Keratinocyte (primary cell): ENCODE measurements around the gene CMBL. TPM values are rescaled to one million over a fixed set of nuclear protein-coding genes. Genes with fewer than 3 reads are reported as not detected.

Source experiments
- DNase-seq: peaks from one replicate; pipeline ENCODE4 v3.0.0-alpha.2; 2011; ENCODE audit warnings: low read depth, missing footprints, low spot score
- FAIRE-seq: peaks from 2 replicates; lab custom pipeline; 2011; peaks lifted over from hg19 to GRCh38; lab: Jason Lieb, UNC
- H2AFZ ChIP-seq: 2 replicates; pipeline ENCODE4 v1.6.0; 2012; ENCODE audit warnings: low read length, control low read depth, inconsistent platforms; ENCODE audit not compliant: control insufficient read depth
- H3K27ac ChIP-seq: 2 replicates; pipeline ENCODE4 v1.5.1; 2011; ENCODE audit warnings: low read length; ENCODE audit not compliant: control insufficient read depth, insufficient read depth
- H3K27me3 ChIP-seq: 3 replicates; pipeline ENCODE4 v1.6.0; 2011; ENCODE audit warnings: low read length; ENCODE audit not compliant: control insufficient read depth, insufficient read depth; ENCODE audit errors: extremely low read depth
- H3K36me3 ChIP-seq, 2 experiments: 2 replicates in 1 of 2; 3 replicates in 1 of 2; pipeline ENCODE4 v1.5.1; 2011; ENCODE audit warnings: low read length in 2 of 2, mild to moderate bottlenecking in 1 of 2; ENCODE audit not compliant: control insufficient read depth in 2 of 2, insufficient read depth in 2 of 2; ENCODE audit errors: extremely low read depth in 1 of 2
- H3K4me1 ChIP-seq: 3 replicates; pipeline ENCODE4 v1.5.1; 2011; ENCODE audit warnings: low read length; ENCODE audit not compliant: control insufficient read depth, insufficient read depth; ENCODE audit errors: extremely low read depth
- H3K4me2 ChIP-seq: 3 replicates; pipeline ENCODE4 v1.6.0; 2011; ENCODE audit warnings: low read depth, low read length; ENCODE audit not compliant: control insufficient read depth, insufficient read depth; ENCODE audit errors: extremely low read depth
- H3K4me3 ChIP-seq, 3 experiments: fragments of 200-600 bp in 1 of 3; sonication (generic) in 1 of 3; 2 replicates in 2 of 3; 3 replicates in 1 of 3; pipeline ENCODE4 v1.5.1; 2011 to 2016; ENCODE audit warnings: low read length in 3 of 3, mild to moderate bottlenecking in 3 of 3, control low read depth in 2 of 3, inconsistent platforms in 1 of 3, low read depth in 1 of 3, mixed read lengths in 1 of 3, mixed run types in 1 of 3, moderate library complexity in 1 of 3; ENCODE audit not compliant: control insufficient read depth in 2 of 3, insufficient read depth in 2 of 3; ENCODE audit errors: extremely low read depth in 1 of 3
- H3K79me2 ChIP-seq: 2 replicates; pipeline ENCODE4 v1.6.0; 2012; ENCODE audit warnings: low read length; ENCODE audit not compliant: control insufficient read depth, insufficient read depth
- H3K9ac ChIP-seq: 3 replicates; pipeline ENCODE4 v1.6.0; 2011; ENCODE audit warnings: low read length; ENCODE audit not compliant: control insufficient read depth, insufficient read depth; ENCODE audit errors: extremely low read depth
- H3K9me1 ChIP-seq: 3 replicates; pipeline ENCODE4 v1.6.0; 2011; ENCODE audit warnings: low read length; ENCODE audit not compliant: control insufficient read depth, insufficient read depth; ENCODE audit errors: extremely low read depth
- H3K9me3 ChIP-seq: 2 replicates; pipeline ENCODE4 v1.5.1; 2012; ENCODE audit warnings: low read depth, low read length; ENCODE audit not compliant: control insufficient read depth
- H4K20me1 ChIP-seq: 3 replicates; pipeline ENCODE4 v1.6.0; 2011; ENCODE audit warnings: low read length; ENCODE audit not compliant: control insufficient read depth, insufficient read depth; ENCODE audit errors: extremely low read depth
- CTCF ChIP-seq, 3 experiments: IDR thresholded peaks in 1 of 3; conservative IDR thresholded peaks in 1 of 3; optimal IDR thresholded peaks in 1 of 3; 2 replicates in 2 of 3; 3 replicates in 1 of 3; pipeline versions ENCODE3 to v1.5.1; 2011; ENCODE audit warnings: low read length in 3 of 3, mild to moderate bottlenecking in 3 of 3, moderate library complexity in 2 of 3, control low read depth in 1 of 3, inconsistent platforms in 1 of 3; ENCODE audit not compliant: insufficient read depth in 2 of 3; ENCODE audit errors: extremely low read depth in 1 of 3
- EZH2 ChIP-seq: IDR thresholded peaks from one replicate; pipeline ENCODE4 v1.6.1; 2012; ENCODE audit warnings: inconsistent platforms, mild to moderate bottlenecking, low read length, moderate library complexity
- dilution Hi-C: fragments of 300-500 bp; cut with MboI; formaldehyde crosslinking; loops from one replicate; pipeline ENCODE4 v1.7.0; 2020; ENCODE audit warnings: low sequenced_read_pairs; ENCODE audit not compliant: extremely low pct_ligation_motif_present
- polyA plus RNA-seq, 5 experiments: library from polyadenylated mRNA; depleted of rRNA in 3 of 5; stranded (reverse) in 3 of 5; stranded (forward) in 1 of 5; unstranded in 1 of 5; fragments of >200 nt; gene quantifications; 1 replicate in 1 of 5; 2 replicates in 3 of 5; 3 replicates in 1 of 5; pipeline versions ENCODE4 v1.2.1 to v1.2.3, GENCODE V29; 2011 to 2012; ENCODE audit warnings: missing spikeins in 2 of 5, low read depth in 1 of 5, low replicate concordance in 1 of 5

Gene CMBL
- polyA plus RNA-seq, 1 donor (not counting 4 experiments of a cell fraction or from before 2014, with no cell fraction given), result 9.1 TPM

GRCh38 chr5:10293907-10294662 lies 13.6 kb downstream of the CMBL start:
- no peak overlapping the region for H3K9ac ChIP-seq
- H2AFZ ChIP-seq, result no peak overlapping the region
- H3K36me3 ChIP-seq, result no peaks in the 10 kb centered on the region
- no peak overlapping the region for H3K4me2 ChIP-seq
- H3K4me3 ChIP-seq, result no peak overlapping the region
- no peaks in the 10 kb centered on the region for H4K20me1 ChIP-seq
- no peak for TF ChIP-seq EZH2
- TF ChIP-seq CTCF (optimal IDR thresholded peaks at IDR 0.05 in 1 of 3, IDR thresholded peaks at IDR 0.05 in 1 of 3, conservative IDR thresholded peaks at IDR 0.05 in 1 of 3; ENCODE audit: extremely low read depth in 1 of 3, insufficient read depth in 2 of 3, low read length in 3 of 3), result no peak
- H3K4me1 ChIP-seq, result peaks cover under 1% of the 10 kb centered on the region
- H3K79me2 ChIP-seq, result no peaks in the 10 kb centered on the region
- H3K27ac ChIP-seq, result no peak overlapping the region
- no peaks in the 10 kb centered on the region for H3K27me3 ChIP-seq
- no peaks in the 10 kb centered on the region for H3K9me3 ChIP-seq
- FAIRE-seq (no peak), DNase-seq (no peak)
- dilution Hi-C loops, result no loop called here
- no peaks in the 10 kb centered on the region for H3K9me1 ChIP-seq

- Histone ChIP-seq H3K4me2 (peak overlapping the region; percentile 57), H3K9me1 (no peaks in the 10 kb centered on the region), H4K20me1 (no peaks in the 10 kb centered on the region), H3K9ac (peak overlapping the region; percentile 25), H3K79me2 (no peaks in the 10 kb centered on the region), H3K4me3 (no peak overlapping the region), H3K9me3 (no peaks in the 10 kb centered on the region), H3K27me3 (no peaks in the 10 kb centered on the region), H3K36me3 (no peaks in the 10 kb centered on the region), H2AFZ (peak overlapping the region; percentile 85), H3K27ac (no peak overlapping the region), H3K4me1 (peaks cover 9% of the 10 kb centered on the region)
- dilution Hi-C loops, result no loop called here
- no peak for FAIRE-seq
- no peak for DNase-seq
- no peak for TF ChIP-seq EZH2
- no peak for TF ChIP-seq CTCF (optimal IDR thresholded peaks at IDR 0.05 in 1 of 3, IDR thresholded peaks at IDR 0.05 in 1 of 3, conservative IDR thresholded peaks at IDR 0.05 in 1 of 3; ENCODE audit: extremely low read depth in 1 of 3, insufficient read depth in 2 of 3, low read length in 3 of 3)
Measured at GRCh38 chr5:10291692-10292339, 15.9 kb downstream of the CMBL start.
